Femur (tissue), 1 donor: ENCODE results near the gene BLACAT1.
"Not testable (repeated sequence)": the region's sequence is repeated elsewhere in the genome, so short reads cannot be mapped to it uniquely, and the experiment has no call there.

Experiments used
- DNase-seq: peaks from one replicate; pipeline ENCODE4 v3.0.0-alpha.2; 2017

The BLACAT1 gene

GRCh38 chr1:205438213-205439158 lies 17.4 kb downstream of the BLACAT1 start:
- DNase-seq = peak; percentile 84

GRCh38 chr1:205437570-205437969 lies 18.3 kb downstream of the BLACAT1 start:
- no peak for DNase-seq

- DNase-seq = no peak
Observed at GRCh38 chr1:205436776-205437410, 19.0 kb downstream of the BLACAT1 start.

GRCh38 chr1:205435578-205436573 lies 20.0 kb downstream of the BLACAT1 start:
- DNase-seq = no peak

GRCh38 chr1:205434738-205435137 lies 21.1 kb downstream of the BLACAT1 start:
- no peak for DNase-seq

- DNase-seq = not testable (repeated sequence)
Observed at GRCh38 chr1:205432692-205433091, 23.2 kb downstream of the BLACAT1 start.

GRCh38 chr1:205432116-205432515 lies 23.7 kb downstream of the BLACAT1 start:
- no peak for DNase-seq

- DNase-seq = peak; percentile 72
Observed at GRCh38 chr1:205430696-205431305, 25.0 kb downstream of the BLACAT1 start.

- no peak for DNase-seq
Observed at GRCh38 chr1:205429762-205430695, 25.8 kb downstream of the BLACAT1 start.

- DNase-seq = no peak
Observed at GRCh38 chr1:205424901-205425600, 30.8 kb downstream of the BLACAT1 start.

GRCh38 chr1:205423814-205424399 lies 31.9 kb downstream of the BLACAT1 start:
- DNase-seq = no peak

- no peak for DNase-seq
Observed at GRCh38 chr1:205422993-205423642, 32.7 kb downstream of the BLACAT1 start.

GRCh38 chr1:205421798-205422197 lies 34.0 kb downstream of the BLACAT1 start, which contains the start of gene LEMD1:
TSS of gene LEMD1 (minus strand) at chr1:205422056. CDS start at chr1:205420536, 1,520 bp downstream.
- no peak for DNase-seq

GRCh38 chr1:205420938-205421337 lies 34.9 kb downstream of the BLACAT1 start:
- DNase-seq = no peak

- no peak for DNase-seq
Observed at GRCh38 chr1:205417870-205418635, 37.8 kb downstream of the BLACAT1 start.

- no peak for DNase-seq
Observed at GRCh38 chr1:205416322-205416721, 39.5 kb downstream of the BLACAT1 start.

- DNase-seq = no peak
Observed at GRCh38 chr1:205410581-205411298, 45.1 kb downstream of the BLACAT1 start.

GRCh38 chr1:205407970-205408369 lies 47.9 kb downstream of the BLACAT1 start:
- DNase-seq = no peak
